HG02759 (cell line): ENCODE measurements around the gene MRPS34.

ENCODE experiments used
- ATAC-seq: cut with Tn5 transposase; IDR thresholded peaks from one replicate; pipeline ENCODE4 v1.9.1; 2021; ENCODE audit warnings: mild to moderate bottlenecking, moderate library complexity; ENCODE audit not compliant: unreplicated experiment

MRPS34 gene

GRCh38 chr16:1794908-1795666 lies 22.2 kb upstream of the MRPS34 start:
- no peak for ATAC-seq

DNA sequence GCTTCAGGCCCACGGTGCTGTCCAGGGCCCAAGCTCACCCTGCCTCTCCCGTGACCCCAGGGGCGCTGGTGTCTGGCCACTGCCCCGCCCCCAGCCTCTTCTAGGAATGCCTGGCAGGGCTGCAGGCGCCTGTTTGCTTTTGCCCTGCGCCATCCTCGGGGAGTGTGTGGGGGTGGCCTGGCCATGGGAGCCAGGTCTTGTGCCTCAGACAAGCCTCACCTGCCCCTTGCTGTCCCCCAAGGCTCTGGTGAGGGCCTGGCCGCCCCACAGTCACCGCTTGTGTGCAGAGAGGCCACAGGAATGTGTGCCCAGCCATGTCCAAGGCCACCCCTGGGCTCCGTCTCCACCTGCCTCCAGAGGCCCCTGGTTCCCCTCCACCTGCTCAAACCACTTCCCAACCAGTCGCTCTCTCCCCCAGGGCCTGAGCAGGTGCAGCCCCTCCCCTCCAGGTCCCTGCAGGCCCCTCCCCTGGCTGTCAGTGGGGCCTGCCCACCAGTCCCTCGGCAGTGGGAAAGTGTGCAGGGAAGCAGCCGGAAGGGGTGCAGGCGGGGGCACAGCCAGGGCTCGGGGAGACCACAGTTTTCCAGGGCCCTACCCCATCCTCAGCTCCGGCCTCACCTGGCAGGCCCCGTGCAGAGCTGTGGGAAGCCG lies 21.4 kb upstream of the MRPS34 start:
- ATAC-seq, result no peak

DNA sequence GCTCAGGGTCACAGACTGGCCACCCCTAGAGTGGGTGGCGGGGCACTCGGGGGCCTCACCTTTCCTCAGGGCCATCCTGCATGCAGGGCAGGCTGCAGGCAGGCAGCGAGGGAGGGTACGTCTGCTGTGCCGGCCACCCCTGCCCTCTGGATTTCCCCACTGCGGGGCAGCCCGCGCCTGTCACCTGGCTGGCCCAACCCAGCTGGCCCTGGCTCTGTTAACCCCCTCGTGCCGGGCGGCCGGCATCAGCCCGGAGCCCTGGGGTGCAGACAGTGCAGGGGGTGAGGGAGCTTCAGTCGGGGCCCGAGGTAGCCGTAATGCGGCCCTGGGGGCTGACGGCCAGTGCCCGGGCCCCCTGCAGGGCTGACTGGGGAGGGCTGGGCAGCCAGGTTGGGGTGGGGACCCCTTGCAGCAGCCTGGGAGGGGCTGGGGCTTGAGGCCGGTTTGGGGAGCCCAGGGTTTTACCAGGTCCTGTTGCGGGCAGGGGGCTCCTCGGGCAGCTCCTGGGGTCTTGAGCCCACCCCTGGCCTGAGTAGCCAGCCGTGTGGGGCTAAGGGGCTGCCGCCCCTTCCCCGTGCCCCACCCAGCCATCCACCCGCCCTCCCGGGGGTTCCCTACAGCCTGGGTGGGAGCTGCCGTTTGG lies 20.8 kb upstream of the MRPS34 start, which contains the start of gene IGFALS:
Gene IGFALS (minus strand): TSS at position 128 of the 643 bp plus-strand sequence. CDS start 53 bp downstream, at position 75.
- ATAC-seq, result no peak

GRCh38 chr16:1792836-1793577 lies 20.1 kb upstream of the MRPS34 start:
- ATAC-seq, result no peak

GRCh38 chr16:1791943-1792812 lies 19.2 kb upstream of the MRPS34 start:
- no peak for ATAC-seq

DNA sequence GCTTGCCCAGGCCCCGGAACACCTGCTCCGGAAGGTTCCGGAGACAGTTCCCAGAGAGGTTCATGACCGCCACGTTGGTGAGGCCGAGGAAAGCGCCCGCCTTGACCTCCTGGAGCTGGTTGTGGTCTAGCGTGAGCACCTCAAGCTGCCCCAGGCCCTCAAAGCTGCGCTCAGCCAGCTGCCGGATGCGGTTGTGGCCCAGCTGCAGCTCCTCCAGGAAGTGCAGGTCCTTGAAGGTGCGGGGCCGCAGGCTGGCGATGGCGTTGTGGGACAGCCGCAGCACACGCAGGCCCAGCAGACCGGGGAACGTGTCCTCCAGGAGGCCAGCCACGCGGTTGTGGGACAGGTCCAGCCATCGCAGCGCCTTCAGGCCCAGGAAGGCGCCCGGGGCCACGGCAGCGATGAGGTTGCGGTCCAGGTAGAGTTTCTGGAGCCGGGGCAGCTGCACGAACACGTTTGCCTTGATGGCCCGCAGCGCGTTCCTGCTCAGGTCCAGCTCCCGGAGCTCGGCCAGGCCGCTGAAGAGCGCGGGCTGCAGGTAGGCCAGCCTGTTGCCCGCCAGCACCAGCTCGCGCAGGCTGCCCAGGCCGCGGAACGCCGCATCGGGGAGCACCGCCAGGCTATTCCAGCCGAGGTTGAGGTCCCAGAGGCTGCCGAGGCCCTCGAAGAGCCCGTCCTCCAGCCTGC lies 18.5 kb upstream of the MRPS34 start:
- no peak for ATAC-seq

DNA sequence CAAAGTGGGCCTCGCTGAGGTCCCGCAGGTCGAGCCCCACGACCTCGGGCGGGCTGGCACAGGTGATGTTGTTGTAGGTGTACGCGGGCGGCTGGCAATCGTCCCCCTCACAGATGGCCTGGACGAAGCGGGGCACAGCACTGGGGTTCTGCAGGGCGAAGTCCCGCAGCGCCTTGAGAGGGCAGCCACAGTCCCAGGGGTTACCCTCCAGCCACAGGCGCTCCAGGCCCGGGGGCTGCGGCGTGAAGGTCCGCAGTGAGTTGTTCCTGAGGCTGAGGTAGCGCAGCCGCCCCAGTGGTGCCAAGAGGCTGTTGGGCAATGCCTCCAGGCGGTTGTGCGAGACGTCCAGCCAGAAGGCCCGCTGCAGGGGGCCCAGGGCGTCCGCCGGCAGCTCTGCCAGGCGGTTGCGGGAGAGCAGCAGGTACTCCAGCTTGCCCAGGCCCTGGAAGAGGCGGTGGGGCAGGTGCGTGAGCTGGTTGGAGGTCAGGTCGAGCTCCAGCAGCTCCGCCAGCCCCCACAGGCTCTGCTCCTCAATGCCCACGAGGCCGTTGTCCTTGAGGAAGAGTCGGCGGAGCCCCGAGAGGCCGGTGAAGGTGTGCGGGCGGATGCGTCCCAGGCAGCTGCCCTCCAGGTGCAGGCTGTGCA lies 17.8 kb upstream of the MRPS34 start:
- ATAC-seq, result no peak

DNA sequence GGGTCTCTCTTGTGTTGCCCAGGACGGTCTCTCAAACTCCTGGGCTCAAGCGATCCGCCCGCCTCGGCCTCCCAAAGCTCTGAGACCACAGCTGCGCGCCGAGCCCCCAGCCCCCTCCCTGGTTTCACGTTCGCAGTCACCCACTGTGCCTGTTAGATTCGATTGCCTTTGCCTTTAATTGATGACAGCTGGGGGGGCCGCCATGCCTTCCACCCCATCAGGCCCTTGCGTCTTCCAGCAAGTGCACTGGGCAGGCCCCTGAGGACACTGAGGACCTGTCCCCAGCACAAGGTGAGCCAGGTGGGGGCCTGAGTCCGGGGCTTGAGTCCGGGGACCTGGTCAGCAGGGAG lies 17.3 kb upstream of the MRPS34 start:
- no peak for ATAC-seq

DNA sequence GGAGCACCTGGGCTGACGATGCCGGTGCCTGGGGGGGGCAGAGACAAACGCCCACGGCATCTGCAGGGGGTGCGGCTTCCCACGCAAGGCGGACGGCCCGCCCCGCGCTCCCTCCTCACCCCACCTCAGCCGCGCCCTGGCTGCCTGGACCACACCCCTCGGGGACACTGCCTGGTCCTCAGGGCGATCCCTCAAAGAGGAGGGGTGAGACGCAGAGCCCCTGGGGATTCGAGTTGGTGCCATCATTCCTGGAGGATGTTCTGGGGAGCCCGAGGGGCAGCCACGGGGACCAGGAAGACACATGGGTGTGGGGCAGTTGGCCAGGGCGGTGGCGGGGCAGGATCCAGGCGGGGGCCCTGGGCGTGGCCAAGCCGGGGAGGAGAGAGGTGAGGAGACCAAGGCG lies 16.7 kb upstream of the MRPS34 start:
- ATAC-seq, result no peak

DNA sequence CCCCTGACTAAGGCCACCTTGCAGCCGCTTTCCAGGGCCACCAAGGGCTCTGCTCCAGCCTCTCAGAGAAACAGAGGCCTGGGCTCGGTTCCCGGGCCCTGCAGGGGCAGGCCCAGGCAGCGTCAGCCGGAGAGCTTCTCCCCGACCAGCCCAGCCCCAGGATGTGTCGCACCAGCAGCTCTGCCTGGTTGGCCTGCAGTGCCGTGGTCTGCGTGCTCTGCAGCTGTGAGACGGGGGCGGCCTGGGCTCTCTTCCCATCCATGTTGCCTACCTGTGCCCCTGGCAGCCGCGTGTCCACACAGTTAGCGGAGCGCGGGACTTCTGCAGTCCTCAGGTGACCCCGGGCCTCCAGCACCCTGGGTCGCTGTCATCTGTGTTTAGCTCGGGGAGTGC lies 15.8 kb upstream of the MRPS34 start:
- no peak for ATAC-seq

GRCh38 chr16:1788095-1788707 lies 15.3 kb upstream of the MRPS34 start:
- no peak for ATAC-seq

DNA sequence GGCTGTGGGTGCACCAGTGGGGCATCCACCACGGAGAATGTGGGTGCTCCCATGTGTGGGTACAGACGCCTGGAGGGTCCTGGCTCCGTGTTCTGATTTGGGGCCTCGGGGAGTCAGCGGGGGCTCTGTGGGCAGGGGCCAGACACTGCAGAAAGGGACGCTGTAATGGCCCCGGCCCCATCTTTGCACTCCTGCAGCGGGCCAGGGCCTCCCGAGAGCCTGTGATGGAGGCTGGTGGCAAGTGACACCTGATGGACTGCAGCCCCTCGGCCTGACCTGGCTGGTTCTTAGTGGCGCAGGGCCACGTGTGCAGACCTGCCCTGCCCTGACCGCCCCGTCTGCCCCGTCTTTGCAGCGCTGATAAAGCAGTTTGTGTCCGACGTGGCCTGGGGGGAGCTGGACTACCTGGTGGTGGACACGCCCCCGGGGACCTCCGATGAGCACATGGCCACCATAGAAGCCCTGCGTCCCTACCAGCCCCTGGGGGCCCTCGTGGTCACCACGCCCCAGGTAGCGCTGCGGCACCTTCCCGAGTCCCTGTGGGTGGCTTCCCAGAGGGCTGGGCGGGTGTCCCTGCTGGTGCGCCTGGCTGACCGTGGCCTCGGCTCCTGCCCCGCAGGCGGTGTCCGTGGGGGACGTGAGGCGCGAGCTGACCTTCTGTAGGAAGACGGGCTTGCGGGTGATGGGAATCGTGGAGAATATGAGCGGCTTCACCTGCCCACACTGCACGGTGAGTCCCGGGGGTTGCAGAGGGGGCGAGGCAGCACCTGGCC lies 14.6 kb upstream of the MRPS34 start:
- ATAC-seq, result no peak

GRCh38 chr16:1787056-1787321 lies 14.1 kb upstream of the MRPS34 start:
- ATAC-seq, result no peak

GRCh38 chr16:1786242-1787055 lies 13.5 kb upstream of the MRPS34 start:
- no peak for ATAC-seq

DNA sequence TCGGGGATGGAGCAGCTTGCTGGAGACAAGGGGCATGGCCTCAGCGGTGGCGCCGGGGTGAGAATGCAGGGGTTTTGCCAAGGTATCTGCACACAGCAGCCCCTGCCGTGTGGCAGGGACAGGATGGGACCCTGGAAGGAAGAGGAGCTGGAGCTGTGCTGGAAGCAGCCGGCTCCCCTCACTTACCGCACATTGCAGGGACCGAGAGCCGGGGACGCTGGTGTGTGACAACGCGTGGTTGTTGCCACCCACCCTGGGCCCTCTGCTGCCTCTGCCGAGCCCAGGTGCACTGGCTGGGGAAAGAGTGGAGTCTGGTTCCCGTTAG lies 12.9 kb upstream of the MRPS34 start:
- ATAC-seq, result no peak

- ATAC-seq, result no peak
Observed at GRCh38 chr16:1784977-1785845, 12.3 kb upstream of the MRPS34 start.
